Astrocyte (in vitro differentiated cells and primary cell): Measurements from ENCODE around the gene CAPS. TPM values are rescaled to one million over a fixed set of nuclear protein-coding genes. Genes with fewer than 3 reads are reported as not detected.
A peak's percentile ranks its signal among the peaks of the same experiment; 100 is the strongest.

Experiments
- DNase-seq: peaks from one replicate; pipeline ENCODE4 v3.0.0-alpha.2; 2010; ENCODE audit warnings: low read depth
- FAIRE-seq: peaks from 2 replicates; lab custom pipeline; 2011; peaks lifted over from hg19 to GRCh38; lab: Jason Lieb, UNC
- H2AFZ ChIP-seq: 2 replicates; pipeline ENCODE4 v1.6.0; 2012; ENCODE audit warnings: low read depth, low read length, inconsistent platforms
- H3K27ac ChIP-seq: 2 replicates; pipeline ENCODE4 v1.5.1; 2011; ENCODE audit warnings: low read depth, low read length, inconsistent platforms
- H3K27me3 ChIP-seq: 2 replicates; pipeline ENCODE4 v1.6.0; 2011; ENCODE audit warnings: low read length, inconsistent platforms; ENCODE audit not compliant: insufficient read depth
- H3K36me3 ChIP-seq: 2 replicates; pipeline ENCODE4 v1.5.1; 2011; ENCODE audit warnings: low read length, inconsistent platforms; ENCODE audit not compliant: insufficient read depth
- H3K4me1 ChIP-seq: 2 replicates; pipeline ENCODE4 v1.5.1; 2011; ENCODE audit warnings: low read length, inconsistent platforms; ENCODE audit not compliant: insufficient read depth
- H3K4me2 ChIP-seq: 2 replicates; pipeline ENCODE4 v1.6.0; 2012; ENCODE audit warnings: low read length, inconsistent platforms
- H3K4me3 ChIP-seq: 2 replicates; pipeline ENCODE4 v1.5.1; 2011; ENCODE audit warnings: low read depth, mild to moderate bottlenecking, low read length, inconsistent platforms; ENCODE audit not compliant: insufficient read depth
- H3K79me2 ChIP-seq: 2 replicates; pipeline ENCODE4 v1.6.0; 2012; ENCODE audit warnings: mild to moderate bottlenecking, low read length, inconsistent platforms; ENCODE audit not compliant: insufficient read depth
- H3K9ac ChIP-seq: 2 replicates; pipeline ENCODE4 v1.6.0; 2012; ENCODE audit warnings: mild to moderate bottlenecking, low read length, inconsistent platforms
- H3K9me3 ChIP-seq: 2 replicates; pipeline ENCODE4 v1.5.1; 2012; ENCODE audit warnings: low read depth, mild to moderate bottlenecking, low read length, inconsistent platforms; ENCODE audit not compliant: insufficient read depth
- H4K20me1 ChIP-seq: 2 replicates; pipeline ENCODE4 v1.6.0; 2012; ENCODE audit warnings: low read length, inconsistent platforms; ENCODE audit not compliant: insufficient read depth
- H3K27ac Mint-ChIP-seq: one replicate; pipeline ENCODE4 v1.8.0; 2021; ENCODE audit warnings: mild to moderate bottlenecking, mixed read lengths; ENCODE audit not compliant: unreplicated experiment
- H3K27me3 Mint-ChIP-seq: one replicate; pipeline ENCODE4 v1.8.0; 2021; ENCODE audit warnings: low read depth, mixed read lengths; ENCODE audit not compliant: unreplicated experiment
- H3K36me3 Mint-ChIP-seq: one replicate; pipeline ENCODE4 v1.8.0; 2021; ENCODE audit warnings: low read depth, mixed read lengths; ENCODE audit not compliant: unreplicated experiment
- H3K4me1 Mint-ChIP-seq: one replicate; pipeline ENCODE4 v1.8.0; 2021; ENCODE audit warnings: low read depth, mixed read lengths; ENCODE audit not compliant: unreplicated experiment
- H3K4me3 Mint-ChIP-seq: one replicate; pipeline ENCODE4 v1.8.0; 2021; ENCODE audit warnings: mild to moderate bottlenecking, moderate library complexity, mixed read lengths; ENCODE audit not compliant: unreplicated experiment
- H3K9me3 Mint-ChIP-seq: one replicate; pipeline ENCODE4 v1.8.0; 2021; ENCODE audit warnings: mild to moderate bottlenecking, mixed read lengths; ENCODE audit not compliant: unreplicated experiment
- CTCF ChIP-seq: IDR thresholded peaks from 2 replicates; pipeline ENCODE4 v1.5.1; 2011; ENCODE audit warnings: low read depth, mild to moderate bottlenecking, inconsistent platforms, low read length, moderate library complexity; ENCODE audit not compliant: insufficient read depth
- EZH2 ChIP-seq: IDR thresholded peaks from 2 replicates; pipeline ENCODE4 v1.6.1; 2012; ENCODE audit warnings: mild to moderate bottlenecking, low read length, inconsistent platforms; ENCODE audit not compliant: insufficient read depth
- total RNA-seq: library from RNA; stranded (reverse); gene quantifications from 2 replicates; pipeline ENCODE4 v1.2.1, GENCODE V29; 2021

CAPS gene
- total RNA-seq, 1 donor from 2014 or later, result 6.2 TPM

GRCh38 chr19:5941673-5942072 lies 27.6 kb downstream of the CAPS start:
- peaks cover 59% of the 10 kb centered on the region for H3K79me2 ChIP-seq
- Mint-ChIP-seq H3K9me3 (no peaks in the 10 kb centered on the region), H3K36me3 (peaks cover 17% of the 10 kb centered on the region), H3K27ac (no peak overlapping the region), H3K27me3 (no peaks in the 10 kb centered on the region), H3K4me3 (no peak overlapping the region), H3K4me1 (peaks cover 12% of the 10 kb centered on the region)
- H2AFZ ChIP-seq, result no peak overlapping the region
- FAIRE-seq, result no peak
- TF ChIP-seq CTCF (no peak), EZH2 (no peak)
- no peak overlapping the region for H3K9ac ChIP-seq
- peaks cover 5% of the 10 kb centered on the region for H3K4me1 ChIP-seq
- no peaks in the 10 kb centered on the region for H3K9me3 ChIP-seq
- no peak overlapping the region for H3K4me2 ChIP-seq
- no peak for DNase-seq
- peaks cover 82% of the 10 kb centered on the region for H4K20me1 ChIP-seq
- no peak overlapping the region for H3K27ac ChIP-seq
- no peaks in the 10 kb centered on the region for H3K27me3 ChIP-seq
- no peak overlapping the region for H3K4me3 ChIP-seq
- peaks cover 13% of the 10 kb centered on the region for H3K36me3 ChIP-seq

DNA sequence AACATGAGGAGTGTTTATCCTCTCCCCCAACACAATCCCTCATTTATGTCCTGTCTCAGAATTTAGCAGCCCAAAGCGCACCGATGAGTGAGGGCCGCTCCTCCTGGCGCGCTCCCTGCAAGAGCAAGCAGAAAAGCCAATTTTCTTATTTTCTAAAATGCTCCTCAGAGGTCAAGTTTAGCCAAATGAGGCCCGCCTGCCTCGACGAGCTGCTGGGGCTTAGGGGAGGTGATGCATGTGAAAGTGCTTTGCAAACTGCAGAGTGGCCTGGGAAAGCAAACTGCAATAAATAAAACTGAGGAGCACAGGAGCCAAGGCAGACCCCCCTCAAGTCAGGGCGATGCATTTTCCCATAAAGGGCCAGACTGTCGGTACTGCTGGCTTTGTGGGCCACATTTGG lies 29.0 kb downstream of the CAPS start:
- Histone ChIP-seq H3K4me3 (no peak overlapping the region), H3K36me3 (peaks cover 13% of the 10 kb centered on the region), H3K79me2 (peaks cover 65% of the 10 kb centered on the region), H3K9me3 (no peaks in the 10 kb centered on the region), H2AFZ (no peak overlapping the region), H3K27ac (no peak overlapping the region), H3K27me3 (no peaks in the 10 kb centered on the region), H3K9ac (peak overlapping the region; percentile 3), H3K4me1 (peaks cover 11% of the 10 kb centered on the region), H3K4me2 (no peak overlapping the region), H4K20me1 (peaks cover 82% of the 10 kb centered on the region)
- H3K4me3 Mint-ChIP-seq, result no peak overlapping the region
- no peak overlapping the region for H3K27ac Mint-ChIP-seq
- peaks cover 22% of the 10 kb centered on the region for H3K36me3 Mint-ChIP-seq
- no peak for DNase-seq
- no peaks in the 10 kb centered on the region for H3K27me3 Mint-ChIP-seq
- H3K9me3 Mint-ChIP-seq, result no peaks in the 10 kb centered on the region
- TF ChIP-seq CTCF (no peak), EZH2 (no peak)
- peaks cover 14% of the 10 kb centered on the region for H3K4me1 Mint-ChIP-seq
- no peak for FAIRE-seq

DNA sequence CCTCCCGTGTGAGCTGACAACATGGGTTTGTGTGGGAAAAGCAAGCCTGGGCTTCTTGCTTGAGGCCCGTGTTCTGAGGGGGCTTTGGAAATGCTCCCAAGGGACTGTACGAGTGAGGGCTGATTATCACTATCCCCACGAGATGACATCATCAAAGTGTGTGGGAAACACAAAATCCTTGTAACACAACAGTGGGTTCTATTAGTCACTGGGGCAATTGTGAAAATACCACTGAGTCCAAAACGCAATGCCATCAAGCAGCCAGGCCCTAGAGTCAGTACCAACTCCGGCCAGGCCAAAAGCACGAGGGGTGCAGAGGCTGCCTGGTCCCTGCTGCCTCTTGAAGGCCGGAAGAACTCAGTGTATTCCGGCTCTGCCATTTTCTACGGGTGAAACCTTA lies 29.6 kb downstream of the CAPS start:
- Histone ChIP-seq H3K36me3 (peaks cover 13% of the 10 kb centered on the region), H3K9ac (peak overlapping the region; percentile 3), H3K79me2 (peaks cover 67% of the 10 kb centered on the region), H3K4me3 (no peak overlapping the region), H3K27ac (no peak overlapping the region), H4K20me1 (peaks cover 83% of the 10 kb centered on the region), H3K4me1 (peaks cover 11% of the 10 kb centered on the region), H2AFZ (no peak overlapping the region), H3K27me3 (no peaks in the 10 kb centered on the region), H3K4me2 (no peak overlapping the region), H3K9me3 (no peaks in the 10 kb centered on the region)
- no peak for FAIRE-seq
- peak; percentile 43 for DNase-seq
- Mint-ChIP-seq H3K36me3 (peaks cover 23% of the 10 kb centered on the region), H3K27ac (no peak overlapping the region), H3K9me3 (no peaks in the 10 kb centered on the region), H3K4me1 (peaks cover 14% of the 10 kb centered on the region), H3K27me3 (no peaks in the 10 kb centered on the region), H3K4me3 (no peak overlapping the region)
- TF ChIP-seq CTCF (no peak), EZH2 (no peak)
